Natural killer cell (primary cell): Measurements from ENCODE around the gene RAPGEF1. TPM values are rescaled to one million over a fixed set of nuclear protein-coding genes. Genes with fewer than 3 reads are reported as not detected.

Source experiments
- ATAC-seq, 3 donors: fragments of 150-1000 bp in 2 of 3; fragments of 200-7000 bp in 1 of 3; cut with Tn5 transposase; 1 replicate in 1 of 3; 2 replicates in 2 of 3; pipeline ENCODE4 v1.10.0; 2021; ENCODE audit warnings: mild to moderate bottlenecking in 2 of 3, moderate library complexity in 2 of 3
- DNase-seq, 2 donors: peaks; one replicate each; pipeline versions ENCODE4 v3.0.0 to v3.0.0-alpha.2; 2013 to 2021; ENCODE audit warnings: mixed read lengths in 1 of 2
- H3K27ac ChIP-seq: one replicate; pipeline ENCODE4 v1.5.1; 2013; ENCODE audit warnings: mild to moderate bottlenecking, low read length
- H3K27me3 ChIP-seq: one replicate; pipeline ENCODE4 v1.6.1; 2013; ENCODE audit warnings: low read length; ENCODE audit not compliant: control insufficient read depth, insufficient read depth
- H3K36me3 ChIP-seq: one replicate; pipeline ENCODE4 v1.6.1; 2013; ENCODE audit warnings: low read length; ENCODE audit not compliant: control insufficient read depth, insufficient read depth
- H3K4me1 ChIP-seq: one replicate; pipeline ENCODE4 v1.6.1; 2013; ENCODE audit warnings: low read length; ENCODE audit not compliant: control insufficient read depth, insufficient read depth
- H3K4me3 ChIP-seq: one replicate; pipeline ENCODE4 v1.5.1; 2013; ENCODE audit warnings: low read length
- H3K9me3 ChIP-seq: one replicate; pipeline ENCODE4 v1.6.1; 2013; ENCODE audit warnings: low read length; ENCODE audit not compliant: control insufficient read depth, insufficient read depth
- H3K27ac Mint-ChIP-seq, 2 donors: one replicate each; pipeline ENCODE4 v1.8.0; 2022; ENCODE audit warnings: mild to moderate bottlenecking in 2 of 2, mixed read lengths in 2 of 2, moderate library complexity in 1 of 2
- H3K27me3 Mint-ChIP-seq, 2 donors: one replicate each; pipeline ENCODE4 v1.8.0; 2022; ENCODE audit warnings: low read depth in 2 of 2, mixed read lengths in 2 of 2
- H3K36me3 Mint-ChIP-seq: one replicate; pipeline ENCODE4 v1.8.0; 2022; ENCODE audit warnings: mixed read lengths
- H3K4me1 Mint-ChIP-seq, 2 donors: one replicate each; pipeline ENCODE4 v1.8.0; 2022; ENCODE audit warnings: mixed read lengths in 2 of 2
- H3K4me3 Mint-ChIP-seq: one replicate; pipeline ENCODE4 v1.8.0; 2022; ENCODE audit warnings: mild to moderate bottlenecking, moderate library complexity, mixed read lengths
- H3K9me3 Mint-ChIP-seq, 2 donors: one replicate each; pipeline ENCODE4 v1.8.0; 2022; ENCODE audit warnings: mixed read lengths in 2 of 2
- CTCF ChIP-seq: fragments of 200-600 bp; IDR thresholded peaks from one replicate; pipeline ENCODE4 v1.8.0; 2022; ENCODE audit warnings: antibody characterized with exemption
- WGBS: methylation state at CpG from one replicate; pipeline ENCODE4 v1.1.7; 2013; ENCODE audit warnings: missing lambda C conversion rate; ENCODE audit not compliant: insufficient coverage; 5-methylcytosine and 5-hydroxymethylcytosine counted together
- intact Hi-C: fragments of 100-400 bp; cut with micrococcal nuclease; formaldehyde crosslinking; loops from one replicate; pipeline ENCODE4 v1.14.2; 2022
- total RNA-seq, 4 donors: library from RNA; stranded (reverse); fragments of 120-200 nt in 1 of 4; gene quantifications; one replicate each; pipeline versions ENCODE4 v1.2.3 to v1.2.4, GENCODE V29; 2013 to 2022

RAPGEF1 gene
- total RNA-seq, 3 donors from 2014 or later (not counting 1 experiment from before 2014, with no cell fraction given): 210 to 224 (median 222) TPM

GRCh38 chr9:131674425-131675421 lies 65.2 kb downstream of the RAPGEF1 start:
- Histone ChIP-seq H3K27me3 (no peaks in the 10 kb centered on the region), H3K36me3 (no peaks in the 10 kb centered on the region), H3K9me3 (no peaks in the 10 kb centered on the region), H3K4me3 (peak overlapping the region; percentile 15), H3K27ac (peak overlapping the region; percentile 89), H3K4me1 (peaks cover 91% of the 10 kb centered on the region)
- WGBS: 83% methylated on average over 29 of the region's 29 CpGs
- intact Hi-C loops: loop anchor here (5.0 kb wide), 1 partner anchor 82 kb away; no protein-coding TSS in a partner anchor
- H3K36me3 Mint-ChIP-seq: no peaks in the 10 kb centered on the region
- H3K9me3 Mint-ChIP-seq: no peaks in the 10 kb centered on the region
- H3K27ac Mint-ChIP-seq: peak overlapping the region; percentile 99 to 100
- H3K4me3 Mint-ChIP-seq: peak overlapping the region; percentile 52
- DNase-seq (peak in 1 of 2 donors; percentile 36), ATAC-seq (no peak)
- no peak for TF ChIP-seq CTCF
- peaks cover 83 to 93% of the 10 kb centered on the region in 2 donors for H3K4me1 Mint-ChIP-seq
- H3K27me3 Mint-ChIP-seq: no peaks in the 10 kb centered on the region

- H3K9me3 ChIP-seq: no peaks in the 10 kb centered on the region
- no peak for TF ChIP-seq CTCF
- intact Hi-C loops: no loop called here
- DNase-seq (no peak), ATAC-seq (no peak)
- Mint-ChIP-seq H3K36me3 (no peaks in the 10 kb centered on the region), H3K9me3 (no peaks in the 10 kb centered on the region), H3K27ac (peak overlapping the region; percentile 24 to 99), H3K4me3 (no peak overlapping the region), H3K4me1 (peaks cover 83 to 93% of the 10 kb centered on the region in 2 donors), H3K27me3 (no peaks in the 10 kb centered on the region)
- no peaks in the 10 kb centered on the region for H3K27me3 ChIP-seq
- H3K36me3 ChIP-seq: no peaks in the 10 kb centered on the region
- H3K4me1 ChIP-seq: peaks cover 91% of the 10 kb centered on the region
- H3K27ac ChIP-seq: peak overlapping the region; percentile 89
- no peak overlapping the region for H3K4me3 ChIP-seq
- whole genome bisulfite sequencing: 86% methylated on average over 7 of the region's 7 CpGs
These were observed 66.3 kb downstream of the RAPGEF1 start for GRCh38 chr9:131673531-131673930.

GRCh38 chr9:131673068-131673467 lies 66.8 kb downstream of the RAPGEF1 start:
- WGBS: 89% methylated on average over 1 of the region's 1 CpG

More at GRCh38 chr9:131673068-131673467, 66.8 kb downstream of the RAPGEF1 start:
- Histone ChIP-seq H3K27ac (peak overlapping the region; percentile 89), H3K4me1 (peaks cover 93% of the 10 kb centered on the region), H3K4me3 (no peak overlapping the region), H3K36me3 (no peaks in the 10 kb centered on the region), H3K9me3 (no peaks in the 10 kb centered on the region), H3K27me3 (no peaks in the 10 kb centered on the region)
- Mint-ChIP-seq H3K27ac (peak overlapping the region; percentile 82 to 99), H3K27me3 (no peaks in the 10 kb centered on the region), H3K36me3 (no peaks in the 10 kb centered on the region), H3K4me1 (peaks cover 83 to 93% of the 10 kb centered on the region in 2 donors), H3K9me3 (no peaks in the 10 kb centered on the region), H3K4me3 (no peak overlapping the region)
- ATAC-seq: no peak
- no peak for DNase-seq
- intact Hi-C loops: no loop called here
- no peak for TF ChIP-seq CTCF
